ENCODE results near the gene TOLLIP. TPM values are rescaled to one million over a fixed set of nuclear protein-coding genes. Genes with fewer than 3 reads are reported as not detected.
A peak's percentile ranks its signal among the peaks of the same experiment; 100 is the strongest.

The TOLLIP gene
- total RNA-seq, 6 experiments from 2014 or later = 68.3 to 103 (median 88.0) TPM

DNA sequence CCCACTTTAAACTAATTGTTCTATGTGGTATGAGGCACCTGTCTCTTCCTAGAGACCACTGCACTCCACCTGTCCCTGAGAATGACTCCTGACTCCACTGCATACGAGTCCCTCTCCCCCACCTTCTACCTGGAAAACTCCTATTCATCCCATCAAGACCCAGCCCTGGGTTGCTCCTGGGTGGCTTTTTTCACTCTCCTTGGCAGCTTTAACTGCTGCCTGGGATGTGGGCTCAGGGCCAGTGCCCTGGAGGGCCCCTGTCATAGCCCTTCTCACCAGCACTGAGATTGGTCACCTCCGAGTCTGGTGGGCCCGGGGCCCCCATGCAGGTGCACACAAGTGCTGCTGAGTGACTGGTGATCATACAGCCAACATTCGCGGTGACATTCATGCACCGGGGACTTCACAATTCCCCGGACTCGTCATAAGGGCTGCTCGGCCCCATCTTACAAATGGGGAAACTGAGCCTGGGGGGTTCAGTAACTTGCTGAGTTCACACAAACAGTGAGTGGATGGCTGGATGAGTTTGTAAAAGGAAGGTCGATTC lies 25.9 kb upstream of the TOLLIP start:
- Histone ChIP-seq H3K9me3 (no peaks in the 10 kb centered on the region), H3K4me1 (peaks cover 0 to 10% (median 9%) of the 10 kb centered on the region in 4 donors), H3K27me3 (no peaks in the 10 kb centered on the region), H3K36me3 (no peaks in the 10 kb centered on the region), H3K4me3 (no peak overlapping the region), H3K27ac (no peak overlapping the region)
- TF ChIP-seq, protein P1, sequence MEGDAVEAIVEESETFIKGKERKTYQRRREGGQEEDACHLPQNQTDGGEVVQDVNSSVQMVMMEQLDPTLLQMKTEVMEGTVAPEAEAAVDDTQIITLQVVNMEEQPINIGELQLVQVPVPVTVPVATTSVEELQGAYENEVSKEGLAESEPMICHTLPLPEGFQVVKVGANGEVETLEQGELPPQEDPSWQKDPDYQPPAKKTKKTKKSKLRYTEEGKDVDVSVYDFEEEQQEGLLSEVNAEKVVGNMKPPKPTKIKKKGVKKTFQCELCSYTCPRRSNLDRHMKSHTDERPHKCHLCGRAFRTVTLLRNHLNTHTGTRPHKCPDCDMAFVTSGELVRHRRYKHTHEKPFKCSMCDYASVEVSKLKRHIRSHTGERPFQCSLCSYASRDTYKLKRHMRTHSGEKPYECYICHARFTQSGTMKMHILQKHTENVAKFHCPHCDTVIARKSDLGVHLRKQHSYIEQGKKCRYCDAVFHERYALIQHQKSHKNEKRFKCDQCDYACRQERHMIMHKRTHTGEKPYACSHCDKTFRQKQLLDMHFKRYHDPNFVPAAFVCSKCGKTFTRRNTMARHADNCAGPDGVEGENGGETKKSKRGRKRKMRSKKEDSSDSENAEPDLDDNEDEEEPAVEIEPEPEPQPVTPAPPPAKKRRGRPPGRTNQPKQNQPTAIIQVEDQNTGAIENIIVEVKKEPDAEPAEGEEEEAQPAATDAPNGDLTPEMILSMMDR (IDR thresholded peaks at IDR 0.05) = no peak
- no peak for TF ChIP-seq POLR2A (IDR thresholded peaks at IDR 0.05)
- intact Hi-C loops (cut with DNase I) = no loop called here
- DNase-seq (peak in 1 of 3 donors; percentile 45), ATAC-seq (no peak)
- 82% methylated on average over 3 of the region's 10 CpGs for WGBS (ENCODE audit: insufficient coverage, low coverage, low lambda C conversion rate, missing lambda C conversion rate)

DNA sequence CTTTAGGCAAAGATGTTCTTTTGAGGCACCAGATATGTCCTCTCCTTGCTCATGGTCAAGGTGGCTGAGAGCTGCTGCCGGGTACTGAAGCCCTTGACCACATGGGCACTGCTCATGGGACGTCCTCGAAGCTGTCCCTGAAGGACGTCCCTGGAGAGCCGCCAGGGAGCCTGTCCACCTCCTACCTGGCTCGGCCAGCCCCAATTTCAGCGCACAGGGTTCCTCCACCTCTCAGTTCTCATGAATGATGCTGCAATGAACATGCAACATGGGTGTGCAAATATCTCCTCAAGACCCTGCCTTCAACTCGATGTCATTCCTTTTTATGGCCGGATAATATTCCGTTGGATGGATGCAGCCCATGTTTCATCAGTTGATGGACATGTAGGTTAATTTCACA lies 24.4 kb upstream of the TOLLIP start:
- ATAC-seq (no peak), DNase-seq (peak in 1 of 3 donors; percentile 40)
- intact Hi-C loops (cut with DNase I) = no loop called here
- no peaks in the 10 kb centered on the region for H3K27me3 ChIP-seq
- H3K27ac ChIP-seq = no peak overlapping the region
- H3K4me3 ChIP-seq = no peak overlapping the region
- H3K9me3 ChIP-seq = no peaks in the 10 kb centered on the region
- TF ChIP-seq, protein P1 (IDR thresholded peaks at IDR 0.05) = no peak
- no peak for TF ChIP-seq POLR2A (IDR thresholded peaks at IDR 0.05)
- peaks cover 0 to 10% (median 9%) of the 10 kb centered on the region in 4 donors for H3K4me1 ChIP-seq
- H3K36me3 ChIP-seq = no peaks in the 10 kb centered on the region
- 84% methylated on average over 4 of the region's 10 CpGs for WGBS (ENCODE audit: insufficient coverage, low coverage, low lambda C conversion rate, missing lambda C conversion rate)

DNA sequence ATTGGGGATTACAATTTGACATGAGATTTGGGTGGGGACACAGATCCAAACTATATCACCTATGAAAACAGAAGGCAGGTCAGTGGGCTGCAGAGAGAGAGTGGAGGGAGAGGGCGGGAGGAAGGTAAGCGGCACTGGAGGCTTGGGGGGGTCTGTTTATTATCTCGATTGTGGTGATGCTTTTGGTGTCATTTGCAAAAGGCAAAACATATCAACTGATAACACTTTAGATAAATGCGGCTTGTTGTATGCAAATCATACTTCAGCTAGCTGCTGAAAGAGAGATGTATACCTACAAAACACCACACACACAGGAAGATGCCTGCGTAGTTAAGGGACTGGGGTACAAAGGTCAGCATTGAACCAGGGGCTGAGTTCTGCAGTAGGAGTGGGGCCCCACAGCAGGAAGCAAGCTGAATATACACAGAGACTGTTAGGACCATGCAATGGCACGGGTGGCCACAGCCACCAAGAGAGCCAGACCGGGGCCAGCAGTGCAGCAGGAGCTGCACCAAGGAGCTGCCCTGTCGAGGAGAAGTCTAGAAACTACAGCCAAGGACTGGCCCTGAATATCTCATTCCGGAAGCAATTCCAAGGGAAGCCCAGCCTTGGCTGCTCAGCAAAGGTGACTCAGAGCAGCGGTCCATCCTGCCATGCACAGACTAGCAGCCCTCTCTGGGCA lies 23.8 kb upstream of the TOLLIP start:
- H3K36me3 ChIP-seq = no peaks in the 10 kb centered on the region
- peak in 1 of 3 donors; percentile 42 for DNase-seq
- no peaks in the 10 kb centered on the region for H3K9me3 ChIP-seq
- no peak overlapping the region for H3K4me3 ChIP-seq
- TF ChIP-seq, protein P1 (IDR thresholded peaks at IDR 0.05) = no peak
- TF ChIP-seq POLR2A (IDR thresholded peaks at IDR 0.05) = no peak
- H3K27ac ChIP-seq = no peak overlapping the region
- no peak for ATAC-seq
- WGBS (ENCODE audit: insufficient coverage, low coverage, low lambda C conversion rate, missing lambda C conversion rate) = 68% methylated on average over 6 of the region's 10 CpGs
- H3K27me3 ChIP-seq = no peaks in the 10 kb centered on the region
- intact Hi-C loops (cut with DNase I) = no loop called here
- peaks cover 0 to 10% (median 9%) of the 10 kb centered on the region in 4 donors for H3K4me1 ChIP-seq

DNA sequence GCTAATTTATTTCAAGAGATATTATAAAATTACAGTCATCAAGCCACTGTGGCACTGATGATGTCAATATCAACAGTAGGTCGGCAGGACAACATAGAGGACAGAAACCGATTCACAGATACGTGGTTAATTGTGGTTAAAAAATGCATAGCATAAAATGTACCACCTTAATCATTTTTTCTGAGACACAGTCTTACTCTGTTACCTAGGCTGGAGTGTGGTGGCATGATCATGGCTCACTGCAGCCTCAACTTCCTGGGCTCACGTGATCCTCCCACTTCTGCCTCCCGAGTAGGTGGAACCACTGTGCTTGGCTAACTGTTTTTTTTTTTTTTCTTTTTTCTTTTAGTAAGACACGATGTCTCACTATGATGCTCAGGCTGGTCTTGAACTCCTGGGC lies 21.0 kb upstream of the TOLLIP start:
- no peak for ATAC-seq
- H3K9me3 ChIP-seq = no peaks in the 10 kb centered on the region
- DNase-seq = peak in 1 of 3 donors; percentile 11
- WGBS (ENCODE audit: insufficient coverage, low coverage, low lambda C conversion rate, missing lambda C conversion rate) = 59% methylated on average over 6 of the region's 6 CpGs
- H3K27ac ChIP-seq = no peak overlapping the region
- no peak overlapping the region for H3K4me3 ChIP-seq
- no peaks in the 10 kb centered on the region for H3K27me3 ChIP-seq
- TF ChIP-seq, protein P1 (IDR thresholded peaks at IDR 0.05) = no peak
- TF ChIP-seq POLR2A (IDR thresholded peaks at IDR 0.05) = no peak
- H3K4me1 ChIP-seq = peaks cover 0 to 4% (median 3%) of the 10 kb centered on the region in 4 donors
- no peaks in the 10 kb centered on the region for H3K36me3 ChIP-seq
- intact Hi-C loops (cut with DNase I) = no loop called here

Measured in right lobe of liver (tissue), 6 donors.